Neutrophil (primary cell): ENCODE measurements around the gene LRRC27.

Experiments used
- H3K27ac ChIP-seq: fragments of 200-600 bp; sonication (generic); 2 replicates; pipeline ENCODE4 v1.5.1; 2016; ENCODE audit warnings: mild to moderate bottlenecking, moderate library complexity
- H3K27me3 ChIP-seq: fragments of 200-600 bp; sonication (generic); 2 replicates; pipeline ENCODE4 v1.6.0; 2016; ENCODE audit warnings: mild to moderate bottlenecking
- H3K36me3 ChIP-seq: fragments of 200-600 bp; sonication (generic); 2 replicates; pipeline ENCODE4 v1.5.1; 2017
- H3K4me1 ChIP-seq, 2 experiments: fragments of 200-600 bp in 1 of 2; sonication (generic) in 1 of 2; 1 replicate in 1 of 2; 2 replicates in 1 of 2; pipeline versions ENCODE4 v1.5.1 to v1.6.1; 2013 to 2016; ENCODE audit warnings: low read depth in 1 of 2, low read length in 1 of 2, mild to moderate bottlenecking in 1 of 2, moderate library complexity in 1 of 2; ENCODE audit not compliant: control insufficient read depth in 1 of 2, insufficient read depth in 1 of 2
- H3K4me3 ChIP-seq, 2 experiments: fragments of 200-600 bp in 1 of 2; sonication (generic) in 1 of 2; 1 replicate in 1 of 2; 2 replicates in 1 of 2; pipeline ENCODE4 v1.5.1; 2013 to 2016; ENCODE audit warnings: low read depth in 1 of 2, low read length in 1 of 2, mild to moderate bottlenecking in 1 of 2, moderate library complexity in 1 of 2
- H3K9me3 ChIP-seq: fragments of 200-600 bp; sonication (generic); 2 replicates; pipeline ENCODE4 v1.5.1; 2016
- TF ChIP-seq, protein P1 (sequence below): fragments of 200-600 bp; sonication (generic); IDR thresholded peaks from 2 replicates; pipeline ENCODE4 v1.5.1; 2016; ENCODE audit warnings: antibody characterized with exemption

Gene LRRC27

DNA sequence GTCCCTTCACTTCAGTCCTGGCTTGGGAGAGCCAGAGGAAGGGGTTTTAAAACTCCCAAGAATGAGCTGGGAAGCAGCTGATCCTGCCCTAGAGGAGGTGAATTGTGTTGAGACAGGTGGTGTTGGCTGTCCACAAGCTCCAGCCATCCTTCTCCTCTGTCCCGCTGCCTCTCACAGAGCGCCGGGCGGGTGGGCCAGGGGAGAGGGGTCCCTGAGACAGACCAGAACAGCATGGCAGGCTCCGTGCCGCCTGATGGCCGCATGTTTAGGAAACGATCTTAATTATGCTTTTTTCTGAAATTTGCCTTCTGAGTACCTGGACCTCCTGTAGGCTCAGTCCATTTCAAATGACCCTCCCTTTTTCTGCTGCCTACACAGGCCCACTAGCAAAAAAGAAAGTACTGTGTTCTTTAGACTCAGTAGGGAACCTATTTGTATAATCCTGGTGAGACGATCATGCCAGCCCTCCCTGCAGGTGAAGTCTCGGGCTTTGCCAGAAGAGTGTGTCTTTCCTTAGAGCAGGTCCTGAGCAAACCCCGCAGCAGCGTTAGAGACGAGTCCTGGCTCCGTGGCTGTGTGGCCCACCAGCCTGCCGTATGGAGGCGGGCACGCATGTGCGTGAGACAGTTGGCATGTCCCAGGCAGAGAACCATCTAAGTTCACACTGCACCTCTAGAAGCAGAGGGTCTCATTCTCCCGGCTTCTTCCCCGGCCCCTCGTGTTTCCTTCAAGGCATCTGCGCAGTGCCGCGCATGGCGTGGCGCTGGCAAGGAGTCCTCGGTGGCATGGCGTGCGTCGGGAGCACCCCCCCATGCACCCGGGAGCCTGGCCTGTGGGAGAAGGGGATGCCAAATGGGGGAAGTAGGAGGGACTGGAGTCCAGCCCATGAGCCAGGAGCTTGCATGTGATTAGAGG lies 38.7 kb downstream of the LRRC27 start:
- Histone ChIP-seq H3K9me3 (no peaks in the 10 kb centered on the region), H3K27me3 (peaks cover 20% of the 10 kb centered on the region), H3K4me1 (peaks cover 3% of the 10 kb centered on the region in 2 experiments), H3K27ac (no peak overlapping the region), H3K4me3 (no peak overlapping the region), H3K36me3 (no peaks in the 10 kb centered on the region)
- TF ChIP-seq, protein P1, sequence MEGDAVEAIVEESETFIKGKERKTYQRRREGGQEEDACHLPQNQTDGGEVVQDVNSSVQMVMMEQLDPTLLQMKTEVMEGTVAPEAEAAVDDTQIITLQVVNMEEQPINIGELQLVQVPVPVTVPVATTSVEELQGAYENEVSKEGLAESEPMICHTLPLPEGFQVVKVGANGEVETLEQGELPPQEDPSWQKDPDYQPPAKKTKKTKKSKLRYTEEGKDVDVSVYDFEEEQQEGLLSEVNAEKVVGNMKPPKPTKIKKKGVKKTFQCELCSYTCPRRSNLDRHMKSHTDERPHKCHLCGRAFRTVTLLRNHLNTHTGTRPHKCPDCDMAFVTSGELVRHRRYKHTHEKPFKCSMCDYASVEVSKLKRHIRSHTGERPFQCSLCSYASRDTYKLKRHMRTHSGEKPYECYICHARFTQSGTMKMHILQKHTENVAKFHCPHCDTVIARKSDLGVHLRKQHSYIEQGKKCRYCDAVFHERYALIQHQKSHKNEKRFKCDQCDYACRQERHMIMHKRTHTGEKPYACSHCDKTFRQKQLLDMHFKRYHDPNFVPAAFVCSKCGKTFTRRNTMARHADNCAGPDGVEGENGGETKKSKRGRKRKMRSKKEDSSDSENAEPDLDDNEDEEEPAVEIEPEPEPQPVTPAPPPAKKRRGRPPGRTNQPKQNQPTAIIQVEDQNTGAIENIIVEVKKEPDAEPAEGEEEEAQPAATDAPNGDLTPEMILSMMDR: no peak

DNA sequence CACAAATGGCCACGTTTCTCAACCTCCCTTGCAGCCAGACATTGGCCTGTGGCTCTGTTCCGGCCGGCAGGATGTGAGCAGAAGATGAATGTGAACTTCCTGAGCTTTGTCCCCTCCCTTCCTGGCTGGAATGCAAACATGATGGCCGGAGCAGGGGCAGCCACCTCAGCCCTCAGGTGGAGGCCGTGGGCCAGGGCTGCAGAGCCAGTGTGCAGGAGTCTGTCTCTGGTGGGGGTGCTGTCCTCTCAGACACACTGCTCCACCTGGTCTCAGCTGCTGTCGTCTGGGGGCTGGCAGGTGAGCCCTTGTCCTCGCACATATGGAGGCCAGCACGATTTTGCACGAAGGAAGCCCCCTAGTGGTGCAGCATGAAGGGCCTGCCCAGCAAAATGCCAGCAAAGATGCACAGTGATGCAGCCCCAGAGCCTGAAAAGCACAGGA lies 39.7 kb downstream of the LRRC27 start:
- Histone ChIP-seq H3K36me3 (no peaks in the 10 kb centered on the region), H3K27ac (no peak overlapping the region), H3K9me3 (no peaks in the 10 kb centered on the region), H3K27me3 (peaks cover 20% of the 10 kb centered on the region), H3K4me1 (peaks cover 4 to 5% of the 10 kb centered on the region in 2 experiments), H3K4me3 (no peak overlapping the region)
- TF ChIP-seq, protein P1: no peak

DNA sequence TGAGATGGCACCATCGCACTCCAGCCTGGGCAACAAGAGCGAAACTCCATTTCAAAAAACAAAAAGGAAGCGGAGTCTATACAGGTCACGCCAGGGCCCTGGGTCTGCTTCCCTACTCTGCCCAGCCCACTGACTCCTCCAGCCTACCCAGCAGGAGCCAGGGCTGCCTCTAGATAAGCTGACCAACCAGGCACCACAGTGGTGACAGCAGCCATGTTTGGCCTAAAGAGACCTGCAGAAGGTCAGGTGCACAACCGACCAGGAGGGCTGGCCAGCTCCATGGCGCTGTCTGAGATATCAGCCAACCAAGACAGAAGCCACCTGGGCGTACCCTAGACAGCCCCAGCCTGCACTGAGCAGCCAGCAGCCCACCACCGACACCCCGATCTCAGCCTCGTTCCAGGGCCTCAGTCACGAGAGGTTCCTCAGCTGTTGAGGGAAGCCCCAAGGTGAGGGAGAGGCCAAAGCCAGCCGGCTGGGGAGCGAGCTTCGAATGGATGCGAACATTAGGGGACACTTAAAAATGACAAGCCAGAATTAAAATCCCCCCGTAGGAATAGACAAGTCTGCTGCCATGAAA lies 40.6 kb downstream of the LRRC27 start:
- no peaks in the 10 kb centered on the region for H3K9me3 ChIP-seq
- peaks cover 20% of the 10 kb centered on the region for H3K27me3 ChIP-seq
- no peak overlapping the region for H3K4me3 ChIP-seq
- TF ChIP-seq, protein P1: no peak
- no peaks in the 10 kb centered on the region for H3K36me3 ChIP-seq
- H3K27ac ChIP-seq: no peak overlapping the region
- H3K4me1 ChIP-seq: peaks cover 4 to 5% of the 10 kb centered on the region in 2 experiments

DNA sequence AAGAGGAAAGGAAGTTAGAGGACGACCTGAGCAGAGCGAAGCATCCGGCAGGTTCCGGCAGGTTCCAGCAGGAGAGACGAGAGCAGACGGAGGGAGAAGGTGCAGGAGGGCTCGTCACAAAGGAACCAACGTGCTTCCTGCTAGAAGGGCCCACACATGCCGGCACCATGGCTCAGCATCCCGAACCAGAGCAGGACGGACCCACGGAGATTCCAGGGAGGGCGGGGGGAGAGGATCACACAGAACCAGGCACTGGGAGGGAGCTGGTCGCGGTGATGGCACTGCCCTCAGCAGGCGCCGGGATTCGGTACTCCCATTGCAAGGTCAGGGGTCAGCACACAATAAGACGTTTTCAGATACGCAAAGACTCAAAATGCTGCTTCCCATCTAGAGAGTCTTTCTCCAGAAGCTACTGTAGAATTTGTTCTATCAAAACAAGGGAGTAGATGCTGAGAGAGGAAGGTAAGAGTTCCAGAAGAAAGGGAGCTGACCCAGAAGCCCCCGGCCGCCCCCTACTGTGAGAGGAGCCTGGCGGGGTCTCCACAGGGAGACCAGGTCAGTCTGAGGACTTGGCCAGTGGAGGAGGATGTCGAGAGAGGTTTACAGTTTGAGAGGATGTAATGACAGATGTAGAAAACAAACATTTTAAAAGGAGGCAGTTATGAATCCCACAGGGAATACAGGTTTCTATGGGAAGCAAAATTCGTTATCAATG lies 41.4 kb downstream of the LRRC27 start:
- Histone ChIP-seq H3K27ac (no peak overlapping the region), H3K27me3 (peaks cover 20% of the 10 kb centered on the region), H3K4me3 (no peak overlapping the region), H3K36me3 (no peaks in the 10 kb centered on the region), H3K4me1 (peaks cover 4 to 5% of the 10 kb centered on the region in 2 experiments), H3K9me3 (no peaks in the 10 kb centered on the region)
- TF ChIP-seq, protein P1: no peak

DNA sequence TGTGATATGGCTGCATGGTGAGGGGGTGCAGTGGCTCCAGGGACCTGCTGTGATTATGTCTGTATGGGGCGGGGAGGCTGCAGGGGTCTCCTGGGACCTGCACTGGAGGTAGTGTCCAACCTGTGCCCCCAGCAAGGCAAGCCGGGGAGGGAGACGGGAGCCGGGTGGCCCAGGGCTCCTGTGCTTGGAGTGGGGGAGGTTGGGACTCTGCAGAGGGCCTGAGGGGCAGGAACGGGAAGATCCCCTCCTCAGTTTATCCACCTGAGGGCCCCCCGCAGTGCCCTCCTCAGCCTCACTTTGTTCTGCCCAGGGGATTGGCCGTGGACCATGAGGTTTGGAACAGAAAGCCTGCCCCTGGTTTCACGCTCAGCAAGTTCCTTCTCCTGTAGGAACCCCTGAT lies 42.2 kb downstream of the LRRC27 start:
- no peaks in the 10 kb centered on the region for H3K36me3 ChIP-seq
- peaks cover 20% of the 10 kb centered on the region for H3K27me3 ChIP-seq
- no peak overlapping the region for H3K4me3 ChIP-seq
- TF ChIP-seq, protein P1: no peak
- no peak overlapping the region for H3K27ac ChIP-seq
- H3K9me3 ChIP-seq: no peaks in the 10 kb centered on the region
- peaks cover 4 to 5% of the 10 kb centered on the region in 2 experiments for H3K4me1 ChIP-seq
